ENCODE results near the gene DTD1.

The DTD1 gene

DNA sequence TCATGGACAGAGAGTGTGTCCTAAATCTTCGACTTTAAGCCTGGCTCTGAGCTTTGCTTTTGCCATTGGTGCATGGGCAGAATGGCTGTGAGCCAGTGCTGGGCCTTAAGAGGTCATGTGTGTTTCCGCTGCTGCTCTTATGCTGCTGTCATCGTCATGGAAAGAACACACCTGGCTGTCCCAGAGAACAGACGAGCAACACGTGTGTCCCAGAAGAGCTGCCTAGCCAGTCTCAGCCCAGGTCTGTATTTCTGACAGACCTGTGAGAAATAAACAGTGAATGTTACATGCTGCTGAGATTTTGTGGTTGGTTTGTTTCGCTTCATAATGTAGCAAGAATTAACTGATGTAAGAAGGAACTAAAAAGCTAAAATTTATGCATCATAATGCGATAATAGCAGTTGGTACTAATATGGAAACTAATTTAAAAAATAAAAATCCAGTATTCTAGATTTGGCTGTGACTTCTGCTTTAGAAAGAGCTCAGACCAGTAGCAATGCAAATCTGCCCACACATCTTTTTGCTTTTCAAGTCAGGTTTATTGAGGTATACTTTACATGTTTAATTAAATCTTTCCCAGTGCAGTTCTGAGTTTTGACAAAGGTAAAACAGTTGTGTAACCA, 214.3 kb downstream of the DTD1 start:
- DNase-seq = no peak

DNA sequence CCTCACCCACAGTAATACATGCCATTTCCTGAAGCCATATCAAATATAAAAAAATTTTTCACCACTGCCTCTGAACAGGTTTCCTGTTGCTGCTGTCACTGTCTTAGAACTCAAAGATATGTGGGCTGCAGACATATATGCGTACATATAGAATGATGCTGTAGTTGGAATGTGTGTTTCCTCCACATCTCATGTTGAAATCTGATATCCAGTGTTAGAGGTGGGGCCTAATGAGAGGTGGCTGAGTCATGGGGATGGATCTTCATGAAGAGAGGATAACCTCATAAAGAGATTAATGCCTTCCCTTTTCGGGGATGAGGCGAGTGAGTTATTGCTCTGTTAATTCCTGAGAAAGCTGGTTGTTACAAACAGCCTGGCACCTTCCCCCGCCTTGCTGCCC, 218.0 kb downstream of the DTD1 start:
- DNase-seq = no peak

GRCh38 chr20:18808712-18809111, 220.9 kb downstream of the DTD1 start:
- no peak for DNase-seq

DNA sequence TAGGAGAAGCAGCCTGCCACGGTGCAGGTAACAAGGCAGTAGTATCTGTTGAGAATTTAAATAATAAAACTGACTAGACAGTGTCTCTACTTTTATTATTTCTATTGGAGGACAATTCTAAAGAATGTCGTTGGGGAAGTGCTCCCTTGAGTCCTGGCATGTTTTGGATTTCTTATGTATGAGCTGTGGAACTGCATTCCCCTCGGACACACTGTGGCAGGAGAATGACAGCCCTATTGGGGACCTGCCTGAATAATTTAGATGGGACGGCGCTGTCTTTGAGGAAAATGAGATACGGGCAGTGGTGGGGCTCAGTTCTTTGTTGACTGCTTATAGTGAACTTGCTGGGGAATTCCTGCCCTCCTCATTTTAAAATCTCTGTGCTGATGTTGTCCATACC, 223.3 kb downstream of the DTD1 start:
- no peak for DNase-seq

- DNase-seq = no peak
These were observed 224.1 kb downstream of the DTD1 start for GRCh38 chr20:18811904-18812303.

GRCh38 chr20:18813483-18813882, 225.6 kb downstream of the DTD1 start, which contains the start of gene SCP2D1:
Gene SCP2D1 (plus strand): TSS chr20:18813783. CDS start chr20:18813816, 33 bp downstream.
- DNase-seq = no peak

GRCh38 chr20:18815194-18815942, 227.5 kb downstream of the DTD1 start:
- no peak for DNase-seq
